GM12878 (cell line): Measurements from ENCODE around the gene PTCH2. TPM values are rescaled to one million over a fixed set of nuclear protein-coding genes. Genes with fewer than 3 reads are reported as not detected.

Experiments
- ASH2L ChIP-seq: fragments of 300-600, 200-600 bp; sonication (generic); IDR thresholded peaks from 2 replicates; pipeline ENCODE4 v1.6.1; 2017; ENCODE audit warnings: low read depth, mild to moderate bottlenecking, borderline replicate concordance
- BCL3 ChIP-seq: IDR thresholded peaks from 2 replicates; pipeline ENCODE4 v1.6.1; 2011; ENCODE audit warnings: borderline replicate concordance, low read depth, mild to moderate bottlenecking, moderate library complexity, low read length; ENCODE audit not compliant: insufficient read depth, poor library complexity, severe bottlenecking
- BHLHE40 ChIP-seq, 2 experiments: fragments of 450-650 bp in 1 of 2; IDR thresholded peaks; 2 replicates each; pipeline ENCODE4 v1.6.1; 2011 to 2017; ENCODE audit warnings: low read depth in 2 of 2, borderline replicate concordance in 1 of 2, improper control_type of control experiment in 1 of 2, low read length in 1 of 2, mild to moderate bottlenecking in 1 of 2
- EGR1 ChIP-seq, 2 experiments: IDR thresholded peaks; 1 replicate in 1 of 2; 2 replicates in 1 of 2; pipeline ENCODE4 v1.6.1; 2011 to 2012; ENCODE audit warnings: low read depth in 2 of 2, low read length in 2 of 2, borderline replicate concordance in 1 of 2, mild to moderate bottlenecking in 1 of 2, moderate library complexity in 1 of 2
- EZH2 ChIP-seq: IDR thresholded peaks from 2 replicates; pipeline ENCODE4 v1.6.1; 2012; ENCODE audit warnings: low read depth, mild to moderate bottlenecking, control low read depth, inconsistent platforms, low read length, borderline replicate concordance; ENCODE audit not compliant: control insufficient read depth
- NRF1 ChIP-seq: conservative IDR thresholded peaks from 2 replicates; pipeline ENCODE4 v1.6.1; 2011; ENCODE audit warnings: mild to moderate bottlenecking, low read depth, low read length, improper control_type of control experiment
- TARDBP ChIP-seq: IDR thresholded peaks from 2 replicates; pipeline ENCODE4 v1.6.1; 2016; ENCODE audit warnings: borderline replicate concordance
- polyA plus RNA-seq, 11 experiments: library from polyadenylated mRNA; depleted of rRNA in 4 of 11; unstranded in 6 of 11; stranded (reverse) in 5 of 11; fragments of >200 nt; fragmentation: Nextera tagmentation in 4 of 11; fragmentation: Illumina TruSeq in 1 of 11; extraction: Ambion mirVana in 4 of 11; extraction: Trizol in 1 of 11; gene quantifications; 1 replicate in 1 of 11; 2 replicates in 10 of 11; pipeline versions ENCODE4 v1.2.1 to v1.2.3, GENCODE V29; 2011 to 2016; ENCODE audit warnings: inconsistent platforms in 2 of 11, missing spikeins in 2 of 11, low read depth in 1 of 11
- total RNA-seq, 4 experiments: library from RNA; depleted of rRNA in 3 of 4; stranded (reverse); fragments of >200 nt in 3 of 4; fragmentation: Illumina TruSeq in 1 of 4; extraction: Trizol in 1 of 4; gene quantifications; 2 replicates each; pipeline versions ENCODE4 v1.2.1 to v1.2.3, GENCODE V29; 2013 to 2021
- TF ChIP-seq, protein P1 (sequence below): fragments of 450-650 bp; IDR thresholded peaks from 2 replicates; pipeline ENCODE4 v1.6.1; 2018; ENCODE audit warnings: mild to moderate bottlenecking, low read depth, moderate library complexity; ENCODE audit not compliant: partially characterized antibody
- TF ChIP-seq, protein P2 (sequence below): fragments of 450-650 bp; IDR thresholded peaks from 2 replicates; pipeline ENCODE4 v1.6.1; 2016; ENCODE audit warnings: mild to moderate bottlenecking, moderate library complexity, borderline replicate concordance

The PTCH2 gene
- total and polyA plus RNA-seq, 10 of the 15 experiments (the other 5 are each of a cell fraction or from before 2014, with no cell fraction given) = 0.03 to 8.4 (median 0.10) TPM

GRCh38 chr1:44802306-44803061 lies 40.6 kb downstream of the PTCH2 start (continued):
- TF ChIP-seq, protein P1, sequence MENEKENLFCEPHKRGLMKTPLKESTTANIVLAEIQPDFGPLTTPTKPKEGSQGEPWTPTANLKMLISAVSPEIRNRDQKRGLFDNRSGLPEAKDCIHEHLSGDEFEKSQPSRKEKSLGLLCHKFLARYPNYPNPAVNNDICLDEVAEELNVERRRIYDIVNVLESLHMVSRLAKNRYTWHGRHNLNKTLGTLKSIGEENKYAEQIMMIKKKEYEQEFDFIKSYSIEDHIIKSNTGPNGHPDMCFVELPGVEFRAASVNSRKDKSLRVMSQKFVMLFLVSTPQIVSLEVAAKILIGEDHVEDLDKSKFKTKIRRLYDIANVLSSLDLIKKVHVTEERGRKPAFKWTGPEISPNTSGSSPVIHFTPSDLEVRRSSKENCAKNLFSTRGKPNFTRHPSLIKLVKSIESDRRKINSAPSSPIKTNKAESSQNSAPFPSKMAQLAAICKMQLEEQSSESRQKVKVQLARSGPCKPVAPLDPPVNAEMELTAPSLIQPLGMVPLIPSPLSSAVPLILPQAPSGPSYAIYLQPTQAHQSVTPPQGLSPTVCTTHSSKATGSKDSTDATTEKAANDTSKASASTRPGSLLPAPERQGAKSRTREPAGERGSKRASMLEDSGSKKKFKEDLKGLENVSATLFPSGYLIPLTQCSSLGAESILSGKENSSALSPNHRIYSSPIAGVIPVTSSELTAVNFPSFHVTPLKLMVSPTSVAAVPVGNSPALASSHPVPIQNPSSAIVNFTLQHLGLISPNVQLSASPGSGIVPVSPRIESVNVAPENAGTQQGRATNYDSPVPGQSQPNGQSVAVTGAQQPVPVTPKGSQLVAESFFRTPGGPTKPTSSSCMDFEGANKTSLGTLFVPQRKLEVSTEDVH = no peak
- TF ChIP-seq EGR1 (IDR thresholded peaks at IDR 0.05; ENCODE audit: borderline replicate concordance in 1 of 2, low read depth in 2 of 2, low read length in 2 of 2) (0 out of 3 replicates have a peak, but pooled peaks of 1 of the 2 experiments have one; percentile 14), BCL3 (no peak), BHLHE40 (IDR thresholded peaks at IDR 0.05; ENCODE audit: borderline replicate concordance in 1 of 2, low read depth in 2 of 2, low read length in 1 of 2) (0 out of 4 replicates have a peak, but pooled peaks of 1 of the 2 experiments have one; percentile 23), NRF1 (no peak), TARDBP (no peak), EZH2 (no peak), ASH2L (no peak)
- TF ChIP-seq, protein P2, sequence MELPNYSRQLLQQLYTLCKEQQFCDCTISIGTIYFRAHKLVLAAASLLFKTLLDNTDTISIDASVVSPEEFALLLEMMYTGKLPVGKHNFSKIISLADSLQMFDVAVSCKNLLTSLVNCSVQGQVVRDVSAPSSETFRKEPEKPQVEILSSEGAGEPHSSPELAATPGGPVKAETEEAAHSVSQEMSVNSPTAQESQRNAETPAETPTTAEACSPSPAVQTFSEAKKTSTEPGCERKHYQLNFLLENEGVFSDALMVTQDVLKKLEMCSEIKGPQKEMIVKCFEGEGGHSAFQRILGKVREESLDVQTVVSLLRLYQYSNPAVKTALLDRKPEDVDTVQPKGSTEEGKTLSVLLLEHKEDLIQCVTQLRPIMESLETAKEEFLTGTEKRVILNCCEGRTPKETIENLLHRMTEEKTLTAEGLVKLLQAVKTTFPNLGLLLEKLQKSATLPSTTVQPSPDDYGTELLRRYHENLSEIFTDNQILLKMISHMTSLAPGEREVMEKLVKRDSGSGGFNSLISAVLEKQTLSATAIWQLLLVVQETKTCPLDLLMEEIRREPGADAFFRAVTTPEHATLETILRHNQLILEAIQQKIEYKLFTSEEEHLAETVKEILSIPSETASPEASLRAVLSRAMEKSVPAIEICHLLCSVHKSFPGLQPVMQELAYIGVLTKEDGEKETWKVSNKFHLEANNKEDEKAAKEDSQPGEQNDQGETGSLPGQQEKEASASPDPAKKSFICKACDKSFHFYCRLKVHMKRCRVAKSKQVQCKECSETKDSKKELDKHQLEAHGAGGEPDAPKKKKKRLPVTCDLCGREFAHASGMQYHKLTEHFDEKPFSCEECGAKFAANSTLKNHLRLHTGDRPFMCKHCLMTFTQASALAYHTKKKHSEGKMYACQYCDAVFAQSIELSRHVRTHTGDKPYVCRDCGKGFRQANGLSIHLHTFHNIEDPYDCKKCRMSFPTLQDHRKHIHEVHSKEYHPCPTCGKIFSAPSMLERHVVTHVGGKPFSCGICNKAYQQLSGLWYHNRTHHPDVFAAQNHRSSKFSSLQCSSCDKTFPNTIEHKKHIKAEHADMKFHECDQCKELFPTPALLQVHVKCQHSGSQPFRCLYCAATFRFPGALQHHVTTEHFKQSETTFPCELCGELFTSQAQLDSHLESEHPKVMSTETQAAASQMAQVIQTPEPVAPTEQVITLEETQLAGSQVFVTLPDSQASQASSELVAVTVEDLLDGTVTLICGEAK = no peak
